Measurements from ENCODE around the gene LRFN4.

LRFN4 gene

DNA sequence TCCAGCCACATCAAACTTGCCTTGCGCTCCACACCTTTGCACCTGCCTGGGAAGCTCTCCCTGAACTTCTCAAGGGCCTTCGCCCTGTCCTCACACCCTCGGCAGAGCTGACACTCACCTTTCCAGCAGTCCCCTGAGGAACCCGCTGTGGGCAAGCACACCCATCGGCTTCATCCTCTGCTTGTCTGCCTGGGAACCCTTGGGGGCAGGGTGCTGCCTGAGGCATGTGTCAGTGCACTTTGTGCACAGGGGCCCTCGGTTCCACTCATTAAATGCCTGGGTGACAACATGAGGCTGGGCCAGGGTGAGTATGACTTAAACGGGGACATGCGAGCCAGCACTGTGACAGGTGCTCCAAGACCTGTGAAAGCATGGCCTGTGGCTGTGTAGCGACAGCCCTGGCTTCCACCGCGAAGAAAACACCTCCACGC, 2.6 kb upstream of the LRFN4 start:
- TF ChIP-seq, protein P1, sequence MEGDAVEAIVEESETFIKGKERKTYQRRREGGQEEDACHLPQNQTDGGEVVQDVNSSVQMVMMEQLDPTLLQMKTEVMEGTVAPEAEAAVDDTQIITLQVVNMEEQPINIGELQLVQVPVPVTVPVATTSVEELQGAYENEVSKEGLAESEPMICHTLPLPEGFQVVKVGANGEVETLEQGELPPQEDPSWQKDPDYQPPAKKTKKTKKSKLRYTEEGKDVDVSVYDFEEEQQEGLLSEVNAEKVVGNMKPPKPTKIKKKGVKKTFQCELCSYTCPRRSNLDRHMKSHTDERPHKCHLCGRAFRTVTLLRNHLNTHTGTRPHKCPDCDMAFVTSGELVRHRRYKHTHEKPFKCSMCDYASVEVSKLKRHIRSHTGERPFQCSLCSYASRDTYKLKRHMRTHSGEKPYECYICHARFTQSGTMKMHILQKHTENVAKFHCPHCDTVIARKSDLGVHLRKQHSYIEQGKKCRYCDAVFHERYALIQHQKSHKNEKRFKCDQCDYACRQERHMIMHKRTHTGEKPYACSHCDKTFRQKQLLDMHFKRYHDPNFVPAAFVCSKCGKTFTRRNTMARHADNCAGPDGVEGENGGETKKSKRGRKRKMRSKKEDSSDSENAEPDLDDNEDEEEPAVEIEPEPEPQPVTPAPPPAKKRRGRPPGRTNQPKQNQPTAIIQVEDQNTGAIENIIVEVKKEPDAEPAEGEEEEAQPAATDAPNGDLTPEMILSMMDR (IDR thresholded peaks at IDR 0.05; ENCODE audit: insufficient read depth, missing control alignments), result no peak
- FAIRE-seq (no peak), DNase-seq (ENCODE audit: insufficient read length, low spot score) (no peak)

DNA sequence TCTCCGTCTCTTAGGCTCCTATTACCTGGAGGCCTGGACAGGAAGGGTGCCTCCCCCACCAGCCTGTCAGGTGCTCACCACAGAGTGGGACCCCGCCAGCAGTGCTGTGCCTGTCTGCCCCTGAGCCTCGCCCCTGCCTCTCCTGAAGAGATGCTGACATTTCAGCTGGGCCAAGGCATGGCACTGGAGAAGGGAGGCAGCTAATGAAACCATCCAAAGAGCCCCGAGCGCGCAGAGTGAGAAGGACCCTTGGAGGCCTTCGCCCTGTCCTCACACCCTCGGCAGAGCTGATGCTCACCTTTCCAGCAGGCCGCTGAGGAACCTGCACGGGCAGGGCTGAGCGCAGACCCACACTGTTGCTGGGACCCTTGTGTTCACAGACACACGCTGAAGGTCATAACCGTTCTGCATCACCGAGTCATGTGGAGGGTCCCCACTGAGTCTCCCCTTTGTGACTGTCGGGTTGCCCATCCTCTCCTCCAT, 2.1 kb upstream of the LRFN4 start:
- DNase-seq (ENCODE audit: insufficient read length, low spot score) (no peak), FAIRE-seq (no peak)
- TF ChIP-seq, protein P1 (IDR thresholded peaks at IDR 0.05; ENCODE audit: insufficient read depth, missing control alignments), result no peak

DNA sequence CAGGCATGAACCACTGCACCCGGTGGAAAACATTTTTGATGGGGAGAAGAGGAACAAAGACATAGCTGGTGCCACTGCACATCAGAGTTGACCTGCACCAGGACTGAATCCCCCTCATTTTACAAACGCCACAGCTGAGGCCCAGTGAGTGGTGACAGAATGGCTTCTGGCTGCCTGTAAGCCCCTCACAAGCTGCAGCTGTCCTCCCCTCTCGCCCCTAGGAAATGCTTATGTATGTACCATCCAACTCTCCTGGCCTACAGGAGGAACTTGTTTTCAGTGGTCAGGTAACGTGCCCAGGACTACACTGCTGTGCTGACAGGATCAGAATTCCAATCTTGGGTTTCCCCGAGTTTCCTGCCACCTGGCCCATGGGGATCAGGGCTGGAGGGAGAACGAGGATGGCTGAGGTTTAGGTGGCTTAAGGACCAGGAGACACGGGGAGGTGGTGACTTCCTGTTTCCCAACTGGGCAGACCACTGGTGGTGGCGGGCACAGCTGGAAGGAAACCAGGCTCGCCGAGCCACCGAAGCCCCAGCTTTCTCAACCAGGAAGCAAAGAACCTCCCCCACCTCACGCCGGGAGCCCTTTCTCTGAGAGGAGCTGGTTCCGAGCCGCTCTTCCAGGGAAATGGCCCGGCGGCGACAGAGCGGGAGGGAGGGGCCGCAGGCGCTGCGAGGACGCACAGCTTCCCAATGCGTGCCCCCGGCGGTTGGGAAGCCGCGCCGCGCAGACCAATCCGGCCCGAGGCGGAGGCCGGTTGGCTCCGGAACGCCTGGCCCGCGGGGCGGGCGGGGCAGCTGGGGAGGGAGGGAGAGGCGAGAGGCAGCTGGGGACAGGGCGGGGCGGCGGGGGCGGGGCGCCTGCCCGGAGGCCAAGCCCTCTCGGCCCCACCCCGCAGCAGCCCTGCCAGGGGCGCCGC, 1.0 kb upstream of the LRFN4 start:
- no peak for FAIRE-seq
- TF ChIP-seq, protein P1 (IDR thresholded peaks at IDR 0.05; ENCODE audit: insufficient read depth, missing control alignments), result no peak
- peak; percentile 99 for DNase-seq (ENCODE audit: insufficient read length, low spot score)

GRCh38 chr11:66857234-66857926, 516 bp downstream of the LRFN4 start:
- DNase-seq (ENCODE audit: insufficient read length, low spot score) (no peak), FAIRE-seq (no peak)
- TF ChIP-seq, protein P1 (IDR thresholded peaks at IDR 0.05; ENCODE audit: insufficient read depth, missing control alignments), result no peak

GRCh38 chr11:66857927-66858185, 992 bp downstream of the LRFN4 start:
- DNase-seq (ENCODE audit: insufficient read length, low spot score) (no peak), FAIRE-seq (no peak)
- TF ChIP-seq, protein P1 (IDR thresholded peaks at IDR 0.05; ENCODE audit: insufficient read depth, missing control alignments), result no peak

DNA sequence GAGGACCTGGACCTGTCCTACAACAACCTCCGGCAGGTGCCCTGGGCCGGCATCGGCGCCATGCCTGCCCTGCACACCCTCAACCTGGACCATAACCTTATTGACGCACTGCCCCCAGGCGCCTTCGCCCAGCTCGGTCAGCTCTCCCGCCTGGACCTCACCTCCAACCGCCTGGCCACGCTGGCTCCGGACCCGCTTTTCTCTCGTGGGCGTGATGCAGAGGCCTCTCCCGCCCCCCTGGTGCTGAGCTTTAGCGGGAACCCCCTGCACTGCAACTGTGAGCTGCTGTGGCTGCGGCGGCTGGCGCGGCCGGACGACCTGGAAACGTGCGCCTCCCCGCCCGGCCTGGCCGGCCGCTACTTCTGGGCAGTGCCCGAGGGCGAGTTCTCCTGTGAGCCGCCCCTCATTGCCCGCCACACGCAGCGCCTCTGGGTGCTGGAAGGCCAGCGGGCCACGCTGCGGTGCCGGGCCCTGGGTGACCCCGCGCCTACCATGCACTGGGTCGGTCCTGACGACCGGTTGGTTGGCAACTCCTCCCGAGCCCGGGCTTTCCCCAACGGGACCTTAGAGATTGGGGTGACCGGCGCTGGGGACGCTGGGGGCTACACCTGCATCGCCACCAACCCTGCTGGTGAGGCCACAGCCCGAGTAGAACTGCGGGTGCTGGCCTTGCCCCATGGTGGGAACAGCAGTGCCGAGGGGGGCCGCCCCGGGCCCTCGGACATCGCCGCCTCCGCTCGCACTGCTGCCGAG, 1.5 kb downstream of the LRFN4 start:
- TF ChIP-seq, protein P1 (IDR thresholded peaks at IDR 0.05; ENCODE audit: insufficient read depth, missing control alignments), result no peak
- no peak for DNase-seq (ENCODE audit: insufficient read length, low spot score)
- no peak for FAIRE-seq
